HG02970 (cell line): ENCODE results near the gene FTSJ1.
"Not testable (repeated sequence)": the region's sequence is repeated elsewhere in the genome, so short reads cannot be mapped to it uniquely, and the experiment has no call there.

Experiments
- ATAC-seq: cut with Tn5 transposase; IDR thresholded peaks from one replicate; pipeline ENCODE4 v1.9.1; 2021; ENCODE audit warnings: mild to moderate bottlenecking, moderate library complexity, moderate number of reproducible peaks; ENCODE audit not compliant: unreplicated experiment, low FRiP score

Gene FTSJ1

DNA sequence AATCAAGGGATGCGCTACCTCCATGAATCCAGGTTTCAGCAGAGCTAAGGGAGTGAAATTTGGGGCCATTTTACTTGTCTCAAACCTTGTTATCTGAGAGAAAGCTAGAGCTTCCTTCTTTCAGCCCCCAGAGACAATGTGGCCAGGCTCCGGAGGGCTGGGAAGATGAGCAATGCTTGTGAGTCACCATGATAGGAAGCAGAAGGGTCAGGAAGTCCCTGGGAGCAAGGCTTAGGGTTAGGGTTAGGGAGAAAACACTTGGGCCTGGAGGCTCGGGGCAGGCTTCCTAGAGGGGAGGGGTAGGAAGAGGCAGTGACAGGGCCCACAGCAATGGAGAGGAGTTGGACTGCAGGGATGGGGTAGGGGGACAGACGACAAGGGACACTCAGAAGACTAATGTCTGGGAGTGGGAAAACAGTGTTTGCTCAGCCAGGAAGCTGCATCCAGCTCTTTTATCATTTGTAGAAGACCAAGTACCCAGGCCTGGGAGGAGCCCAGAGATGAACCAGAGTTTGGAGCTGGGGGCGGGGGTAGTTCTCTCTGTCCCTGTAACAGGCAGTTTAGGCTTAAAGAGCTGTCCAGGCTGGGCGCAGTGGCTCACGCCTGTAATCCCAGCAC is 16.4 kb downstream of the FTSJ1 start:
- no peak for ATAC-seq

DNA sequence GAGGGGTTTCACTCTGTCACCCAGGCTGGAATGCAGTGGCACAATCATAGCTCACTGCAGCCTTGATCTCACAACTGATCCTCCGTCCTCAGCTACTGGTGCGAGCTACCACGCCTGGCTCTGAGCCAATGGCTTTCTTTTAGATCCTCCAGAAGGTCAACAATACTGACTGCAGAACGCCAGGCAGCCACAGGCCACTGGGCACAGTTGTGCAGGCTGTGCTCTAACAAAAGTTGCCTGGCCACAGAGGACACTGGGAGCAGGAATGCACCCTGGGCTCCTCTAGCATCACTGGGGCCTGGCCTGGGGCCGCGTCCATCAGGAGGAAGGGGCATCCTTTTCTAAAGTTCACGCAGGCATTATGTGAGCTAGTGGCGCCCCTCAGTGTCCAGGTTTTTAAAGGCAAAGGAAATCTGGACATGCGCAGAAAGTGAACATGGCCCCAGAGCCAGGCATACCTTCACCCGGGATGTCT is 17.9 kb downstream of the FTSJ1 start:
- ATAC-seq, result no peak

DNA sequence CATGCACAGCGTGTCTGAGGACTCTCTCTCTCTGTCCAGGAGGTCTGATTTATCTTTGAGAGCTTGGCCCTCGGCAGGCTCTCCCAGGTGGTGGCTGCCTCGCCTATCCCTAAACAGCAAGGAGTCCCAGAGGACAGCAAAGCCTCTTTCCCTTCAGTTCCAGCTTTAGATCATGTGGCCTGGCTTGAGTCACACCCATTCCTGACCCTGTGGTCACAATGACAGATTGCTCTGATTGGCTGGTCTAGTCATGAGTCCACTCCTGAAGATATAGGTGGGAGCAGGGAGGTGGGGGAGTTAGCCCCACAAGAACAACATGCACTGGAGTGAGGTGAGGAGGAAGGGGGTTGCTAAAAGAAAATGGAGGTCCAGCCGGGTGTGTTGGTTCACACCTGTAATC is 20.7 kb downstream of the FTSJ1 start:
- ATAC-seq, result no peak

DNA sequence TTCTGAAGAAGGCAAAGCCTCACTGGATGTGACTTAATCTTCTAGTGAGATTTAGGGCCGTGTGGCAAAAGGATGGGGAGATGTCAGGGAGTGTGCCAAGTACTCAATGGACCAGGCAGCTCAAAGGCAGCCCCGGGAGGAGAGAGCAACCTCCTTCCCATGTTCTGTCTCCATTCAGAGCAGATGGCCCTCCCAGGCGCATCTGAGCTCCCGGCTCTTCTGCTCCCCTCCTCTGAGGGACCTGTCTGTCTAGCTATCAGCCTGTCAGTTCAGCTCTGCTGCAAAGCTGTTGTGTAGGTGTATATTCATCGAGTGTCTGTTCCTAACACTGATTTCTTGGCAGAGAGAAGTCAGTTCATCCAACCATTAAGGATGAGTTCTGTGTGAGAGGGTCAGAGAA is 21.9 kb downstream of the FTSJ1 start:
- no peak for ATAC-seq

DNA sequence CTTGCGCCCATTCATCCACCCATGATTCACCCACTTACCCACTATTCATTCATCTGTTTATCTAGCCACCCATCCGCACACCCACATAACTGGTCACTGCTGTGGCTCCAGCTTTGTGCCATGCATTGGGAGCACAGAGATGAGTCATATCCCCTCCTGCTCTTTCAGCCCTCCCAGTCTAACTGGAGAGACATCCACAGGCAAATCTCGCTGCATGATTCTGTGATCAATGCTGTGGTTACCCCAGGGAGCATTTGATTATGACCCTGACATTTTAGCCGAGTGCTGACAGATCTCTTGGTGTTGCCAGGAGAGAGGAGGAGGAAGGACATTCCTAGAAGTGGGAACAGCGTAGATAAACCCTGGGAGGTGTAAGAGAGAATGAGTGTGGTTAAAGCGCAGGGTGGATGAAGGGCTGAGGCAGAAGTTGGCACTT is 22.4 kb downstream of the FTSJ1 start:
- no peak for ATAC-seq

DNA sequence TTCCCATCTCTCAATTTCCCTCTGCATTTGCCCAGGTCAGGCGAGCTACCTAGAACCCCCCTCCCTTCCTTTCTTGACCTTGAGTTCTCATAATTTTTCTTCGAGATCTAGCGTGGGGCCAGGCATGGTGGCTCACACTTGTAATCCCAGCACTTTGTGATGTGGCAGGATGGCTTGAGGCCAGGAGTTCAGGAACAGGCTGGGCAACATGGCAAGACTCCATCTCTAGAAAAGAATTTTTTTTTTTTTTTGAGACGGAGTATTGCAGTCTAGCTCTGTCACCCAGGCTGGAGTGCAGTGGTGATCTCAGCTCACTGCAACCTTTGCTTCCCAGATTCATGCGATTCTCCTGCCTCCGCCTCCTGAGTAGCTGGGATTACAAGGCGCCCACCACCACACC is 28.3 kb downstream of the FTSJ1 start:
- no peak for ATAC-seq

DNA sequence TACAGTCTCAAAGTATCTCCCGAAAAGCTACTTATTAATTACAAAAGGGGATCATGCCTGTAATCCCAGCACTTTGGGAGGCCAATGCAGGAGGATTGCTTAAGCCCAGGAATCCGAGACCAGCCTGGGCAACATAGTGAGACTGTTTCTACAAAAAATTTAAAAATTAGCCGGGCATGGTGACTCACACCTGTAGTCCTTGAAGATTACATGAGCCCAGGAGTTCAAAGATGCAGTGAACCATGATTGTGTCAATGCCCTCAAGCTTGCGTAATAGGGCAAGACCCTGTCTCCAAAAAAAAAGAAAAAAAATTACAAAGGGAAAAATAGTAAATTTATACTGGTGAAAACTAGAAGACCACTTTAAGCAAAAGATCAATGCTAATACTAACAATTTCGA is 29.5 kb downstream of the FTSJ1 start:
- ATAC-seq, result no peak

DNA sequence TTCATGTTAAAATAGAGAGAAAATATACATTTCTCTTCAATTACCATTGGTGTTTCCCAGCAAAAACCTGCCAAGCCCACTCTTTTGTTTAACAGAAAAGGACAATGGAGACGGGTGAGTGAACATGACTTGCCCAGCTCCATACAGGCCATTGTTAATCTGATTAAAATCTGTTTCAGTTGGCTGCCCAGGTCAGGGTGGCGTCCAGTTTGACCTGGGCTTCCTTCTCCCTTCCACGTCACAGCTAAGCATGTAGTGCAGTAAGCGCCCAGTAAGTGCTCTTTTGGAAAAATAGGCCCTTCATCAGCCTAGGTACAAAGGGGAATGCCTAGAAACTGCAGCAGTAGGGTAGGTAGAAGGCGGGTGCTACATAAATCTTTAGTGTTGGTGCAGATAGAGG is 31.2 kb downstream of the FTSJ1 start:
- no peak for ATAC-seq

DNA sequence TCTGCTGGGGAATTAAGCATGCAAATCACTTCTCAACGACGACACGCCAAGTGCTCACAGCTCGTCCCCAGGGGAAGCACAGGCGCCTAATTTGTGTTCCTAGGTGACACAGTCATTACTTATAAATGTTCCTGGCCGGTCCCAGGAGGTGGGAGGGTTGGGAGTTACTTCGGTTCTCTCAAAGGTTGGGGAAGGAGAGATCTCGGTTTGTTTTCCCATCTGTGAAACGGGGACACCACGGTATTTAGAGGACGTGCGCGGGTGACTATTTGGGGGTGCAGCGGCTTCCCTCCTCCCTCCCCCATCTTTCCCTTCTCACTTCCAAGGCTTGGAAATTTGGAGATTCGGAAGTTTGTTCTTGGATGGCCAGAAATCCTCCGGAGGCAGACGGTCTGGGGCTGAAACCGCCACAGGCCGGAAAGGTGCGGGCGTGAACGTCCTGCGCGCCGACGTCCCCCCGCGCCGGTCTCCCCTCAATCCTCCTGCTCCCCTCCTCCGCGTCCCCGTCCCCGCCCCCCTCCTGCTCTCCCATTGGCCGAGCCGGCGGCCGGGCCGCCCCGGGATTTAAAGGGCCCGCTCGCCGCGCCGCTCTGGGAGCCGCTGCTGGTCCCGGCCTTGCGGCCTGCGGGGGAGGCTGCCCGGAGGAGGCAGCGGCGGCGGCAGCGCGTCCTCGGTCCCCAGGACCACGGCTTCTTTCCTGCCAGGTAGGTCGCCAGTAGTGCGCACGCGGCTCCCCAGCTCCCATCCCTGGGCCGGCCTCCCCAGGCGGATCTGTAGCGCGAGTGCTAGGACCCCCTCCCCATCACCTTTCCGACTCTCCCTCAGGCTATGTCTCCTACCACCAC is 32.6 kb downstream of the FTSJ1 start, which contains the start of gene PORCN:
Gene PORCN, plus strand, starts transcription at position 593 of the 845 bp plus-strand sequence. CDS start 829 bp downstream, outside the sequence.
- ATAC-seq, result no peak

DNA sequence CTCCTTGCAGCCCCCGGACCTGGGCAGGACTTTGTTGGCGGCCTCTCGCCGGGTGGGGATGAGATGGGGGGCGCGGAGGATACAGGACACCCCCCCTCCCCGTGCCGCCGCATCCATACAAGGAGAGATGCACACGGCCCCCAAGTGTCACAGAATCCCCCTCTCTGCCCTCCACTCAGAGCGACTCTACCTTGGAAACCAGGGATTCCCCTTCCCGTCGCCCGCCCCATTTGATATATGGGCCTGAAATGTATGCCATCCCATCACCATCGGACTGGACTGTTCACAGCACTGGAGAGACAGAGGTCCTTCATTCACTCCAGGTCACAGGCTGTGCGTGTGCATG is 33.2 kb downstream of the FTSJ1 start:
- no peak for ATAC-seq

DNA sequence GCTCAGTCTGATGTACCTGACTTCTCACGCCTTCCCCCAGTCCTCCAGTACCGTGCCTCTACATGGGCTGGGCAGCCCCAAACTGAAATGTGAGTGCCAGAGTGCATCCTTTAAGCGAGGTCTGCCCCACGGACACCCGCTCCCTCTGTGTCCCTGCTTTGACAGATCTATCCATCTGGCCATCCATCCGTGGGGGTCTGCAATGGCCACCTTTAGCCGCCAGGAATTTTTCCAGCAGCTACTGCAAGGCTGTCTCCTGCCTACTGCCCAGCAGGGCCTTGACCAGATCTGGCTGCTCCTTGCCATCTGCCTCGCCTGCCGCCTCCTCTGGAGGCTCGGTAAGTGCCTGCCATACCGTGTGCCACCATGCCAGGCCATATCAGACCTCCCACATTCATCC is 33.6 kb downstream of the FTSJ1 start:
- no peak for ATAC-seq

DNA sequence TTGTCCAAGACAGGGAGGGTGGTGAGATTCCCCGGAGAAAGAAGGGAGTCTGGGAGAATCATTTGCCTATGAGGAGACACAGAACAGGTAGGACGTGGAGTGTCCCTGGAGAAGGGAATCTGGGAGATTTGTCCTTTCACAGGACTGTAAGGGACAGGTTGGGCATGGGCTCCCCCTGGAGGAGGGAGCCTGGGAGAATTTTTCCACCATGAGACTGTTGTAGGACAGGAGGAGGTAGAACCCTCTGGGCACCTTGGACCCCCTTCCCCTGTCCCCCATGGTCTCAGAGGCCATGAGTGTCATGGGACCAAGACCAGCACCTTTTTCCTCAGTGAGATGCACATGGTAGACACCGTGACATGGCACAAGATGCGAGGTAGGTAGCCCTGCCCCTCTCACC is 35.6 kb downstream of the FTSJ1 start:
- no peak for ATAC-seq

DNA sequence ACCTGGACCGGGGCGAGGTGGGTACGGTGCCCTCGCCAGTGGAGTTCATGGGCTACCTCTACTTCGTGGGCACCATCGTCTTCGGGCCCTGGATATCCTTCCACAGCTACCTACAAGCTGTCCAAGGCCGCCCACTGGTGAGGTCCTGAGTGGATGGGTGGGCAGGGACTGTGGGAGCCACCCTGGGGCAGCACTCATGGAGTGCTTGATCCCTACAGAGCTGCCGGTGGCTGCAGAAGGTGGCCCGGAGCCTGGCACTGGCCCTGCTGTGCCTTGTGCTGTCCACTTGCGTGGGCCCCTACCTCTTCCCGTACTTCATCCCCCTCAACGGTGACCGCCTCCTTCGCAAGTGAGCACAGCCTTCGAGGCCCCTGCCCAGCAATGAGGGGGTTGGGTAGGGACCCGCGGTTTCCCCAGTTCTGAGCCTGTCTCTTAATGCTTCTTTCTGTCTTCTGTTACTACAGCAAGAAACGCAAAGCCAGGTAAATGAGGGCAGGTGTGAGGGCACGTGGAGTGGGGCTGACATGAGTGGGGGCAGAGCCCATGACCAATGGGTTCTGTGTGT is 36.5 kb downstream of the FTSJ1 start:
- ATAC-seq, result no peak

DNA sequence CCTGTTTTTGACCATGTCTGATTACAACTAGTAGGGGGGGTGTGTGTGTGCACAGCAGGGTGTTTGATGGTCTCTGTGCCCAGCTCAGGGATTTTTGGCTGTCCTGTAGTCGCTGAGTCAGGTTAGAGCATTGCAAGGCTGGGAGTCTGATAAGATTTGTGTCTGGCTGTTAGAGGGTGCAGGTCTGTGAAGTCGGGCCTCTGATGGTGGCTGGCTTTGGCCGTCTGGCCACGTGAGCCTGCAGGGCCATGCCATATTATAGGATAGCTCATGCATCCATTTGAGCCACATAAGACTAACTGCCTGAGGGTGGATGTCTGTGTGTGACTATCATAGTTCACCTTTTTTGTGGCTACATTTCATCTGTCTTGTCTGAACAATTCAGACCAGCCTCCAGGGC is 37.7 kb downstream of the FTSJ1 start:
- no peak for ATAC-seq

DNA sequence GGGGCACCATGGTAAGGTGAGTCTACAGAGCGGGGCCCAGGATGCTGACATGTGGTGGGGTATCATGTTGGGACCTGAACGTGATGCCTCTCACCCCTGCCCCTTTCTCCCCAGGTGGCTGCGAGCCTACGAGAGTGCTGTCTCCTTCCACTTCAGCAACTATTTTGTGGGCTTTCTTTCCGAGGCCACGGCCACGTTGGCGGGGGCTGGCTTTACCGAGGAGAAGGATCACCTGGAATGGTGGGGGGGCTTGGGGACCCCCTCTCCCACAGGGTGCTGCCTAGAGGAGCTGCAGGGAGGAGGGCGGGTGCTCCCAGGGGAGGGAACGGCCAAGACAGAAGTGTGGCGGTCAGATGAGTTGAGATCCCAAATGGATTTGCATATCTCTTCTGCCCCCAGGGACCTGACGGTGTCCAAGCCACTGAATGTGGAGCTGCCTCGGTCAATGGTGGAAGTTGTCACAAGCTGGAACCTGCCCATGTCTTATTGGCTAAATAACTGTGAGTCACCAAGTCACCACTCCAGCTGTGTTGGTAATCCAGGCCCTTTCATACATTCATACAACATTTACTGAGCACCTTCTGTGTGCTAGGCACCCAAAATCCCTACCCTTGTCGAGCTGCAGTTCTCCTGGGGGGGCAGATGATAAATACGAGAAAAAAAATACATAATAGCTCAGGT is 38.3 kb downstream of the FTSJ1 start:
- no peak for ATAC-seq

DNA sequence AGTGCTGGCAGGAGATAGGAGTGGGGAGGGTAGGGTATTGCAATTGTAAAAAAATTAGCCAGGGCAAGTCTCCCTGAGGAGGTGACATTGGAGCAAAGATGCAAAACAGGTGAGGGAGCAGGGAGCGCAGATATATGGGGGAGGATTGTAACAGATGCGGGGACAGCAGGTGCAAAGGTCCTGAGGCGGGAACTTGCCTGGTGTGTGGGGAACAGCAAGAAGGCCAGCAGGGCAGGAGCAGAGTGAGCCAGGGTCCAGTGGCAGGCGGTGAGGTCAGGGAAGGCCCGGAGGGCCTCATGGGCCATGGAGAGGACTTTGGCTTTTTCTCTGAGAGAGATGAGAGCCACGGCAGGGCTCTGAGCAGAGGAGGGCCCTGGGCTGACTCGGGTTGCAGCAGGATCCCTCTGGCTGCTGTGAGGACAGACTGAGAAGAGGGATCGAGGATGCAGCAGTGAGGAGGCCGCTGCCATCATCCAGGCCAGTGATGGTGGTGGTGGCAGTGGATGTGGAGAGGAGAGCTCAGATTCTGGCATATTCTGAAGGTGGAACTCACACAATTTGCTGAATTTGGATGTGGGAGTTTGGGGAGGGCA is 39.0 kb downstream of the FTSJ1 start:
- ATAC-seq, result no peak

DNA sequence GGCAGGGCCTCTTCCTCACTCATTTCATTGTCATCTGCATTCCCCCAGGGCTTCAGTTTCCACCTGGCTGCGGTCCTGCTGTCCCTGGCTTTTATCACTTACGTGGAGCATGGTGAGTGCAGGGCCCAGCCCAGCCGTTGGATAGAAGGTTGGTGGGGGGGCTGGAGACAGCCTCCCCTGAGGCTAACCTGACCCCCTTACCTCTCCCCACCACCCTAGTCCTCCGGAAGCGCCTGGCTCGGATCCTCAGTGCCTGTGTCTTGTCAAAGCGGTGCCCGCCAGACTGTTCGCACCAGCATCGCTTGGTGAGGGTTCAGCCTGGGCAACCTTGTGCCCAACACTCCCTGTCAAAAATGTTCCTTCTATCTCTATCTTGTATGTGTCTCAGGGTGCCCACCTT is 39.8 kb downstream of the FTSJ1 start:
- ATAC-seq, result no peak

DNA sequence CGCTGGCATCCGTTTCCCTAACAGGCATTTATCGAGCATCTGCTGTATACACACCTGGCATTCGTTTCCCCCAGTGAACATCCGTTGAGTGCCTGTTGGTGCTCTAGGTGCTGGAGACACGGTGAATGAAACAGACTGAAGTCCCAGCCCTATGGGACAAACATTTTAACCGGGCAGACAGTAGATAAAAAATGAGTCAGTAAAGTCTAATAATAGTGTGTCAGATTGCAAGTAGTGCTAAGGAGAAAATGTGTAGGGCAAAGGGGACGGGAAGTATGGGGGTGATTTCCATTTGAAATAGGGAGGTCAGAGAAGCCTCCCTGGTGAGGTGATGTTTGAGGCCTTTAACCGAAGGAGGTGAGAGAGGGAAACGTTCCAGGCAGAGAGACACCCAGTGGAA is 40.3 kb downstream of the FTSJ1 start:
- no peak for ATAC-seq

DNA sequence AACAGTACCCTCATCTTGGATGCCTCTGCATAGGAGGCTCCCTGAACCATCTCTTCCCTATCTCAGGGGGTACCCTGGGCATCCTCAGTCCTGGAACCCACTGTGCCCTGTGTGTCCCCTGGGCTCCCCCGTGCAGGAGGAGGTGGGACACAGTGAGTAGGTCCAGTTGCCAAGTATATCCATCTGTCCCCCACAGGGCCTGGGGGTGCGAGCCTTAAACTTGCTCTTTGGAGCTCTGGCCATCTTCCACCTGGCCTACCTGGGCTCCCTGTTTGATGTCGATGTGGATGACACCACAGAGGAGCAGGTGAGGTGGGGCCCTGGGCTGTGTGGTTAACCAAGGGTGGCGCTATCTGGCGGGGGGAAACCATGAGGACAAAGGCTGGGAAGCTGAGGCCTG is 41.0 kb downstream of the FTSJ1 start:
- ATAC-seq, result no peak

DNA sequence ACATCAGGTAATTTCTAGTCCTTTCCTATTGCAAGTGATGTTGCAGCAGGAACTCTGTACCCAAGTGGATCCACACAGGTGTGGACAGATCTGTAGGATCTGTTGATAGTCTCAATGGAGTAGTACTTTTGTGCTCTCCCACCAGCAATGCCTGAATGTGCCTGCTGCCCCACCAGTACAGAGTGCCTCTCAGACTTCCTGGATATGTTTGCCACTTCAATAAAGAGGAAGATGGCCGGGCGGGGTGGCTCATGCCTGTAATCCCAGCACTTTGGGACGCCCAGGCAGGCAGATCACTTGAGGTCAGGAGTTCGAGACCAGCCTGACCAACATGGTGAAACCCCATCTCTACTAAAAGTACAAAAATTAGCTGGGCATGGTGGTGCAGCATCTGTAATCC is 43.5 kb downstream of the FTSJ1 start:
- not testable (repeated sequence) for ATAC-seq

DNA sequence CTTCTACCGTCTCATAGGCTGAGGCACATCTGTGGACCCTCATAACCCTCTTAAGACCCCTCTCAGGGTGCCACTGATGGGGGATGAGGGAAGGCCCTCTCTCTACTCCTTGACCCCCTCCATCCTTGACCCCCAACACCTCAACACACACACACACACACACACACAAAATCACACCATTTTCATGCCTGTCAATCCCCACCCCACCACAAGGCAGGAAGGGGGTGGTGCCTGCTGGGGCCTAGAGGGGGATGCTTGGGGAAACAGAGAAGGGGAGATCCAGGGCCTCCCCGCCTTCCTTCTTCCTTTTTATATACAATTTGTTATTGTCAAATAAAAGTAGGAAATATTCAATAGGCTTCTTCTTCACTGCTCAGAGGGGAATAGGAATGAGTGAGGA is 44.5 kb downstream of the FTSJ1 start:
- no peak for ATAC-seq
